OCI-LY1 (cell line): Measurements from ENCODE around the gene ALDH1L1.

Experiments used
- CTCF ChIP-seq: fragments of 200-600 bp; sonication (generic), shearing (Covaris generic); IDR thresholded peaks from 2 replicates; pipeline ENCODE4 v1.5.1; 2017; ENCODE audit warnings: mild to moderate bottlenecking, antibody characterized with exemption, low read length, moderate library complexity, mixed read lengths
- EZH2 ChIP-seq: fragments of 200-600 bp; sonication (generic), shearing (Covaris generic); IDR thresholded peaks from 2 replicates; pipeline ENCODE4 v1.8.0; 2017; ENCODE audit warnings: borderline replicate concordance, mixed run types, mild to moderate bottlenecking, antibody characterized with exemption, low read length, moderate library complexity, mixed read lengths

- TF ChIP-seq CTCF (no peak), EZH2 (no peak)
These were observed 71.1 kb downstream of the ALDH1L1 start for GRCh38 chr3:126109146-126109879.
